Hematopoietic multipotent progenitor cell treated with erythropoietin and hydrocortisone succinate and interleukin-3 and kit ligand, for 6 days (in vitro differentiated cells): ENCODE data around the gene LUZP2.

Source experiments
- DNase-seq: peaks from one replicate; pipeline ENCODE4 v3.0.0-alpha.2; 2015

The LUZP2 gene

GRCh38 chr11:24636291-24636629 lies 139.4 kb downstream of the LUZP2 start:
- DNase-seq: no peak

GRCh38 chr11:24637520-24637919 lies 140.7 kb downstream of the LUZP2 start:
- no peak for DNase-seq

- DNase-seq: no peak
Measured at GRCh38 chr11:24642648-24643047, 145.8 kb downstream of the LUZP2 start.

DNA sequence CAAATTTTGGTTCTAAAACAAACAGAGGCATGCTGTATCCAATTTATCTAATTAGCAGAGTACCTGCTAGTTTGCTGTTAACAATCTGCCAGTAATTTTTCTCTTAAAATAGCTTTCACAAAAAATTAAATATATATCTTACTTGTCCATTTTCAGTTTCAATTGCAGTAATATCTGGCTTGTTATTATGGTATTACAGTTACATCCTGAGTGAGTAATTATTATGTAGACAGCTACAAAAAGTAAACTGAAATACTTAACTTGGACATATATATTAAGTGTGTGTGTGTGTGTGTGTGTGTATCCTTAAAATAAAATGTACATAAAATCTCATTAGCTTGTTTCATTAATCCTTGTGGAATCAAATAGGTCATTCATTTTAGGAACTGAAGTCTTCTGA lies 148.7 kb downstream of the LUZP2 start:
- DNase-seq: no peak

DNA sequence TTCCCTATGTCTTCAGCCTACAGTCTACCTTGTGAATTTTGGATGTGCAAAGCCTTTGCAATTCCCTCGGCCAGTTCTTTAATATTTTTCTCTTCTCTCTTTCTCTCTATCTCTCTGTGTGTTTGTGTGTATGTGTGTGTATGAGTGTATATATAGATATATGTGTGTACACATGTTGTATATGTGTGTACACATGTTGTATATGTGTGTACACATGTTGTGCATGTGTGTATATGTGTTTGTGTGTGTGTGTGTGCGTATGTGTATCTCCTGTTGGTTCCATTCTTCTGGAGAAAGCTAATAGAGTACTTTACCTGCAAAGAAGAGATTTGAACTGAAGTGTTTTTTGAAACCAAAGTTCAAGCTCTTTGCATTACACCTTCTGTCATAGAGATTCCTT lies 155.0 kb downstream of the LUZP2 start:
- DNase-seq: no peak

GRCh38 chr11:24653901-24654300 lies 157.0 kb downstream of the LUZP2 start:
- no peak for DNase-seq

DNA sequence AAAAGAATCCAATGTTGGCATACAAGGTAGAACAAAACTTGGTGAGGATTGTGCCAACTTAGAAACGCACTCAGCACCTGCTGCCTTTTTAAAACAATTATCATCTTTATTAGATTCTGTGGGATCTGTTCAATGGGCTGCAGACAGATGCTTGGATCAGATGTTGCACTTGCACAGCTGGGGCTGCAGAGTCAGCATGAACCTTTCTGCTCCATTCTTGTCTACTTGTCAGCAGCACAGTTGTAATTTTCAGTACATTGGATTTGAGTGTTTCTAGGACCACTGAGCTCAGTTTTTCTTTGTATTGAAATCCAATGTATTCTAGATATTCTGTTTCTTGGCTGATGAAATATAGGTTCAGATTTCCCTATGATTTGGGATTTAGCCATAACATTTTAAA lies 164.5 kb downstream of the LUZP2 start:
- DNase-seq: no peak

DNA sequence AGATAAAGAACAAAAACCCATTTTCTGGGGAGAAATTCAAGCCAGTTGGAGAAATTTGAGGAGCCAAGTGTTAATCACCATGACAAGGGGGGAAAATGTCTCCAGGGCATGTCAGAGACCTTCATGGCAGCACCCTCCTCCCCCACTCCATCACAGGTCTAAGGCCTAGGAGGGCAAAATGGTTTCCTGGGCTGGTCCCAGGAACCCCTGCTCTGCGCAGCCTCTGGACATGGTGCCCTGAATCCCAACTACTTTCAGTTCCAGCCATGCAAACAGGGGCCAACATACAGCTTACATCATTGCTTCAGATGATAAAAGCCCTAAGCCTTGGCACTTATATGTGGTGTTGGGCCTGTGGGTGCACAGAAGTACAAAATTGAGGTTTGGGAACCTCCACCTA lies 167.5 kb downstream of the LUZP2 start:
- no peak for DNase-seq

DNA sequence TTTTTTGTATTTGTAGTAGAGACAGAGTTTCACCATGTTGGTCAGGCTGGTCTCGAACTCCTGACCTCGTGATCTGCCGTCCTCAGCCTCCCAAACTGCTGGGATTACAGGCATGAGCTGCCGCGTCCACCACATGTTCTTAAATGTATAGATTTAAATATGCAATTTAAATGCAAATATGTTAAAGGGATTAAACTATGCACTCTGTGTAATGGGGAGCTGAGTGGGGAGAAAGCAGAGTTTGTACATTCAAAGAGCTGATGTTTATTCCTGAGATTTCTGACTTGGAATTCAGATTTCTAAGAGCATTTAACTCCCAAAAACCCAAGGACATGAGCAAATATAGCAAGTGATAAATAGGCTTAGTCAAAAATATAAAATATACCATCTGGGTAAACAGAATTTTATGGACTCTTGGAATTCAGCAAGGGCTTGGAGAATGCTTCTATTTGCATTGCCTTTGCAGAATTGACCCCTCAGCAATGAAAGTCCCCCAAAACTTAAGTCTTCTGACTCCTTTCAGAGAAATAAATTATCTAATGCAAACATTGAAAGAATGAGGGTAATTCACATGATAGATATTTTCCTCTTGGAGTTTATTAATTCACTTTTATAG lies 170.6 kb downstream of the LUZP2 start:
- no peak for DNase-seq

DNA sequence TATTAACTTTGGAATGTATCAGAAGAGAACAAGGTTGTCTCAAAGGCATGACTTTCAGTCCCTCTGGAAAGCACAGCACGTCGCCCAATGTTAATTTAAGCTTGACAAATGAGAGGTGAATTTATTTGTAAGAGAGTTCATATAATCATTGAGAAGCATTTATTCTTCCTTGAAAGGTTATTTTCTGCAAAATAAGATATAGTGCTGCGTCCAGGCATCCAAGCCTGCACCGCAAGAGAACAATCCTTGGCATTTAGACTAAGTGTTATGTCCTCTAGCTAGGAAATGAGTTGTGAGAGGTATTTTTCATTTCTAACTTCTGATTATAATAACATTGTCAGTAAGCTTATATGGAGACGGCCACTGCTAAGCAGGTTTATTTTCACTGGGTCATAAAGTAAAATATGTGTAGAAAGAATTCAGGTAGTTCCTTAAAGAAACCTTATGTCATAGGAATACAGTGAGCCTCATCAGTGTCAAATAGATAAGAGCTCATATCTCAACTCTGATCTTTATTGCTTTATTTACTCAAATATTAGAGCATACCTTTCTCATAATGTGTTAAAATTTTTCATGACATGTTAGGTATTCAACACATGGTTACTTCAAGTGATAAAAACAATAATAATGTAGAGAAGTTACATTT lies 182.0 kb downstream of the LUZP2 start:
- no peak for DNase-seq

DNA sequence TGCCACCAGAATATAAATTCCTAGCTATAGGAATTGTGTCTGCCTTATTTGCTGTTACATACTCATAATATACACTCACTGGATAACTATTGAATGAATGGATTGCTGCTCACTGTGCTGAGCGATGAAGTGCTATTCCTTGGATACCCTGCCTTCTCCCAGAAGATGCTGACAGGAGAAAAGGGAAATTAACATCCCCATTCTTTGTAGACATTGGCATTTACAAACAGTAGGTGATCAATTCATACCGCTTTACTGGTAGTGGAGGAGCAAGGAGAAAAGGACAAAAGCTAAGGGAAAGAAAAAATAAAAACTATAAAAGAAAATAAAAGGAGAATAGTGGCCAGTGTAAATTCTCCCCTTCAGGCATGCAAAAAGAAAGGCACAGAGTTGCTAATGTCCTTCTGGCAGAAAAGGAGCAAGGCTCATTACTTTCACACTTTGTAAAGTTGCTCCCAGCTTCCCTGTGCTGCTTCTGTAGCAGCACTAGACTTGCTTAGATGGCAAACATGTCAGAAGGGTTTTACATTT lies 183.0 kb downstream of the LUZP2 start:
- no peak for DNase-seq

DNA sequence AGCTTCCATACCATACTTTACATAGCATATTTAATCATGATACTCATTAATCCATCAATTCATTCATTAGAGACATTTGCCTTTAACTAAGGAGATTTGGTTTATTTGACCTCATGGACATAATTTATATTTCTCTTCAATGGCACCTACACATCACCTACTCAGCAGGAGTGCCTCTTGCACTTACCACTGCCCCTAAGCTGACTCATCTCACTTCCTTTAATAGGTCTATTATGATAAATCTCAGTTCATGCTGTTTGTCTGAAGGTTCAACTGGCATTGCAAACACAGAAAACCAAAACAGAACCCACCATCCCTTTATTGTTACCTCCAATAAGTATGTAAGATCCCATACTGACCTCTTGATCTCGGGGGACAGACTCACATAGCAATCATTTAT lies 186.7 kb downstream of the LUZP2 start:
- no peak for DNase-seq

GRCh38 chr11:24685821-24686220 lies 189.0 kb downstream of the LUZP2 start:
- no peak for DNase-seq

GRCh38 chr11:24687531-24688147 lies 190.8 kb downstream of the LUZP2 start:
- no peak for DNase-seq

DNA sequence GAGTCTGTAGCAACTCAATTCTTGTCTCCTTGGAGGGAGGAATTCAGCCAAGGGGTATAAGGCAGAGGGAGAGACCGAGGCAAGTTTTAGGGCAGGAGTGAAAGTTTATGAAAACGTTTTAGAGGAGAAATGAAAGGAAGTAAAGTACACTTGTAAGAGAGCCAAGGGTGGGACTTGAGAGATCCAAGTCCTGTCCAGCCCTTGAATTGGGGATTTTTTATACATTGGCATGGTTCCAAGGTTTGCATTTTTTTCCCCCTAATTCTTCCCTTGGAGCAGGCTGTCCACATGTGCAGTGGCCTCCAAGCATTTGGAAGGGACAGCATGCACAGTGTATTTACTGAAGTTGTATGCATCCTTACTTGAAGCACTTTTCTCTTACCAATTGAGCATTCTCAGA lies 192.1 kb downstream of the LUZP2 start:
- DNase-seq: no peak

- no peak for DNase-seq
Measured at GRCh38 chr11:24697522-24698111, 200.8 kb downstream of the LUZP2 start.

DNA sequence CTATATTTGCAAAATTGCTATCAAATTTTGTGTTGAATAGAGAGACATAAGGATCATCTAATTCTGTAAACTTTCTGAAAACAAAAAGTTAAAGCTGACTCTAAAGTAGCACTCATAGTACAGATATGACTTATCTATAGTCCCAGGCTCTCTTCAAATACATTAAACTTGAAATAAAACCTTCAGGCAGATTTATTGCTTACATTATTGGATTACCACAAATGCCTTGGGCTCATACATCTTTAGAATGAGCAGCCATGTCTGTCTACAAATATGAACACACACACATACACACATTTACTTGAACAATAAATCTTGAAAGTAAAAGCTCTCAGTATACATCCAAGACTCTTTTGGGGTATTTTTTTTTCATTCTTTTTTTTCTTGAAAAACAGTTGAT lies 207.9 kb downstream of the LUZP2 start:
- DNase-seq: no peak

- no peak for DNase-seq
Measured at GRCh38 chr11:24705474-24705873, 208.6 kb downstream of the LUZP2 start.

- DNase-seq: no peak
Measured at GRCh38 chr11:24708616-24709015, 211.8 kb downstream of the LUZP2 start.

GRCh38 chr11:24709928-24710565 lies 213.2 kb downstream of the LUZP2 start:
- DNase-seq: no peak

DNA sequence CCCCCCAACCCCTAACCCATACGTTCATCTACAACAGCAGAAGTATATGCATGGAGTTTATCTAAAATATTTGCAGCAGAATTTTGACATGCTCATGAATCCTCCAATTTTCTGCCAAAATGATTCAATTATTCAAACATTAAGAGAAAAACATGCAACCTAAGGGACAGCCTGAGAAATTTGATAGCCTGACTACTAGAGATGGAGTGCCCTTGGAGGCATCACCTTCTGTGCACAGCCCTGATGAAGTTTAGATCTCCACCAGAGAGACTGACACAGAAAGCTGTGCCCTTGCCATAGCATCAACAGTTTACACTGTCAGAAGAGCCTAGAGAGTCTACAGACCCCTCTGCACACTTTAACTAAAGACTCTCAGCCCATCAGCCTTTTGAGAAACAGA lies 217.7 kb downstream of the LUZP2 start:
- no peak for DNase-seq

- DNase-seq: no peak
Measured at GRCh38 chr11:24716403-24716802, 219.6 kb downstream of the LUZP2 start.

- DNase-seq: no peak
Measured at GRCh38 chr11:24723231-24723630, 226.4 kb downstream of the LUZP2 start.

GRCh38 chr11:24731554-24731953 lies 234.7 kb downstream of the LUZP2 start:
- DNase-seq: no peak
